GM19452 (cell line): ENCODE data around the gene XBP1.
"Not testable (repeated sequence)": the region's sequence is repeated elsewhere in the genome, so short reads cannot be mapped to it uniquely, and the experiment has no call there.

Experiments
- ATAC-seq: cut with Tn5 transposase; IDR thresholded peaks from one replicate; pipeline ENCODE4 v1.9.1; 2021; ENCODE audit not compliant: unreplicated experiment

Gene XBP1

DNA sequence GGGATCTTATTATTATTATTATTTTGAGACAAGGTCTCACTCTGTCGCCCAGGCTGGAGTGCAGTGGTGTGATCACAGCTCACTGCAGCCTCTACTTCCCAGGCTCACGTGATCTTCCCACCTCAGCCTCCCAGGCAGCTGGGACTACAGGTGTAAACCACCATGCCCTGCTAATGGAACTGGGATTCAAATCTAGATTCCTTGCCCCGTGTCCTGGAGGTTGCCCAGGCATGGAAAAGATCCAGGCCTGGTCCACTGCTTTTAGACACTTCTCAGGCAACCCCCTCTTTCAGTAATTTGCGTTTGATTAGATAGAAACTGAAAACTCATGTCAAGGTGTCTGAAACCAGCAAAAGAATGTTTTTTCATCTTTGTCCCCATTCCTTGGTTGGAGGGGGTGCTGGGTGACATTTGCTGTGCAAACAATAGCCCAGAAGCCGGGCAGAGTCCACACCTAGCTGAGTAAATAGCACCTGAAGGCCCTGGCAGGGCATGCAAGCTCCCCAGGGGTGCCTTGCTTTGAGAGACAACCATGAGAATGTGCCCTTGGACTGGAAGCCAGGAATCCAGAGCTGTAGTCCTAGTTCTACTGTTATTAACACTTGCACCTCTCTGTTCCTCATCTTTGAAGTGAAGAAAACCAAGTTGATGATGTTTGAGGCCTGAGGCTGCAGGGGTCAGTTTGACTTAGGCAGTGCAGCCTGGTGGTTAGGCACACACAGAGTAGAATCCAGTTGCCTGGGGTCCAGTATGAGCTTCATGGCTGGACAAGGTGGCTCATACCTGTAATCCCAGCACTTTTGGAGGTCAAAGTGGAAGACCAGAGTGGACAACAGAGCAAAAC is 19.1 kb upstream of the XBP1 start:
- ATAC-seq: peak; percentile 60

DNA sequence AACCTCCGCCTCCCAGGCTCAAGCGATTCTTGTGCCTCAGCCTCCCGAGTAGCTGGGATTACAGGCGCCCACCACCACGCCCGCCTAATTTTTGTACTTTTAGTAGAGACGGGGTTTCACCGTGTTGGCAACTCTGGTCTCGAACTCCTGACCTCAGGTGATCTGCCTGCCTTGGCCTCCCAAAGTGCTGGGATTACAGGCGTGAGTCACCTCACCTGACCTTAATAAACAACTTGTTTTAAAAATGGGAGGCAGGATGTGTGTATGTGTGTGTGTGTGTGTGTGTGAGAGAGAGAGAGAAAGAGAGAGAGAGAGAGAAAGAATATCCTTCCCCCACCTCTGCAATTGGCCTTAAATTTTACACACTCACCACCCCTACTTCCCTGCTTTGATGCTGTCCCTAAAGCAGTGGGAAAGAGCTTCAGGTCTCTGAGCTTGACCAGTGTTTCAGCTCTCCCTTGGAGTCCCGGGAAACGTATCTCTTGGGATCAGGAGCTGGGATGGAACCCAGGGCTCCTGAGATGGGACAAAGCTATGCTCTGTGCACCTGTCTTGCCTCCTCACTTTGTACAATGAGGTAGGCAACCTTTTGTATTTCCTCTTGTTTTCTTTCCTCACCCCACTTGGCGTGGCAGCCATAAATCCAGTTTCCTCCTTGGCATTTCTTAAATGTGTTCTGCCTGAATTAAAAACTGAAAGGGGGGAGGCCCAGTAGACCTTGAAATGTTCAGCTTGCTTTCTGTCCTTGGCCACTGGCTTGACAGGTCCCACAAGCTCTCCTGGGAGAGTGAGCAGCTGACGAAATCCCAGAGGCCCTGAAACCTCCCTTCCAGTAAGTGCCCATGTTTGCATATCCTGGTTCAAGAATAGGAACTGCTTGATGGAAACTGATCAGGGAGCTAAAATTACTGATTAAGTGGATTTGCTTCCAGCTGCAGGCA is 17.8 kb upstream of the XBP1 start:
- ATAC-seq: no peak

DNA sequence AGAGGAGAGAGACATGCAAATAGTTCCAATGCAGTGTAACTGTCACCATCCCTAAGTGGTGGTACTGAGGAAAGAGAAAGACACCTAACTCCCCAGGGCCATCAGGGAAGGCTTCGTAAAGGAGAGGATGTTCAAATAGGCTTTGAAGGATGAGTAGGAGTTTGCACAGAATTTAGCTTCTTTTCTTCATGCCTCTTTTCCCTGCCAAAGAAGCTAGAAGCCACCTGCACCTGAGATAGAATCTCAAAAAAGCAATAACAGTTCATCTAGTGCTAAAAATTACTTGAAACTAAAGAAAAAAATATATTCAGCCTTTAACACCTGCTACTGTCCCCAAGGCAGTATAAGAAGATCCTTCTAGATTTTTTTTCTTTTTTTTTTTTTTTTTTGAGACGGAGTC is 16.7 kb upstream of the XBP1 start:
- no peak for ATAC-seq

DNA sequence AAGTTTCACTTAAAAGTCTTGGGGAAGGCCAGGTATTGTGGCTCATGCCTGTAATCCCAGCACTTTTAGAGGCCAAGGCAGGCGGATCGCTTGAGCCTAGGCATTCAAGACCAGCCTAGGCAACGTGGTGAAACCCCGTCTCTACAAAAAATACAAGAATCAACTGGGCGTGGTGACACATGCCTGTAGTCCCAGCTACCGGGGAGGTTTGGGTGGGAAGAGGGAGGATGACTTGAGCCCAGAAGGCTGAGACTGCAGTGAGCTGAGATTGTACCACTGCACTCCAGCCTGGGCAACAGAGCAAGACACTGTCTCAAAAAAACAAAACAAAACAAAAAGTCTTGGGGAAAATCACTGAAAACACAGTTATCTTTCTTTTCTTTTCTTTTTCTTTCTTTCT is 15.4 kb upstream of the XBP1 start:
- ATAC-seq: no peak

DNA sequence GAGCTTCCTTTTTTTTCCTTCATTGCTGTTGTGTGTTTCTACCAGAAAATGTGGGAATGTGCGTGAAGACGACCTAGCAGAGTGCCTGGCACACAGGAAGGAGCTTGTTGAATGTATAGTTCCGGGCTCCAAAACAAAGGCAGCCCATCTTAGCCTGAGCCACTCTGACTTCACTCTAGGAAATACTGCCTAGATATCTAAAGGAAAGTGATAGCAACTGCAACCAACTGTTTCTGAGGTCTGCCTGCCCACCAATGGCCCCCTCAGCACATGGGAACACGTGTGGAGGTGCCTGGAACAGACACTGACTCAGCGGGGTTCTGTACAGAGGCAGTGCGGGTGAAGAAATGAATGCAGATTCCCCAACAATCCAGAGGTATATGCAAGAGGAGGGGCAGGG is 14.7 kb upstream of the XBP1 start:
- no peak for ATAC-seq

DNA sequence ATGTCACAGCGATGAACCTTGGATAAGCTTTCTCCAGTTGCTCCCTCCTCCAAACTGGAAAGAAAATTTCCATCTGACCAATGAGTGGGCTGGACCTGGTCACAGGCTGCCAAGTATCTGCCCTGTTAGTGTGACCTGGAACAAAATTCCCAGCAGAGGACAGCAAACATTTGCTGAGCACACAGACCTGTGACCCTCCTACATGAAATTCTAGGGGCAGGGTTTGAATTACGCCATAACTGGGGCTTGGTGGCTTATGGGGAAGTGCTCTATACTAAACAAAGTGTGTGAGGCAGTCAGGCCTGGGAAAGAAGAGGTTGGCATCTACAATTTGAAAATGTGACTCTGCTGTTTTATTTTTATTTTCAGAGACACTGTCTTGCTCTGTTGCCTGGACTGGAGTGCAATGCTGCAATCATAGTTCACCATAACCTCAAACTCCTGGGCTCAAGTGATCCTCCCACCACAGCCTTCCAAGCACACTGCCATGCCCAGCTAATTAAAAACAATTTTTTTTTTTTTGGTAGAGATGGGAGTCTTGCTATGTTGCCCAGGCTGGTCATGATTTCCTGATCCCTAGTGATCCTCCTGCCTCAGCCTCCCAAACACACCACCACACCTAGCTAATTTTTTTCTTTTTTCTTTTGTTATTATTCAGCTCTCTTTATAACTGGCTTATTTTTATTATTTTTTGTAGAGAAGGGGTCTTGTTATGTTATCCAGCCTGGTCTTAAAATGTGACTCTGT is 13.6 kb upstream of the XBP1 start:
- no peak for ATAC-seq

DNA sequence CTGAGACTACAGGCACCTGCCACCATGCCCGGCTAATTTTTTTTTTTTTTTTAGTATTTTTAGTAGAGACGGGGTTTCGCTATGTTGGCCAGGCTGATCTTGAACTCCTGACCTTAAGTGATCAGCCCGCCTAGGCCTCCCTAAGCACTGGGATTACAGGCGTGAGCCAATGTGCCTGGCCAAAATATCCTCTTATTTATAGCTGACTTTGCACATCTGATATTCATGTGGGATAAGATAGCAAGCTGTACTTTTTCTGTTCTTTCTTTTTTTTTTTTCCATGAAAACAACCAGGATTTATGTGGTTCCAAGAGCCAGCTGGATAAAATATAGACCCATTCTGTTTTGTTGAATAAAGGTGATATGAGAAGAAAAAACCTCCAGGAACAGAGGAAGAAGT is 12.1 kb upstream of the XBP1 start:
- no peak for ATAC-seq

DNA sequence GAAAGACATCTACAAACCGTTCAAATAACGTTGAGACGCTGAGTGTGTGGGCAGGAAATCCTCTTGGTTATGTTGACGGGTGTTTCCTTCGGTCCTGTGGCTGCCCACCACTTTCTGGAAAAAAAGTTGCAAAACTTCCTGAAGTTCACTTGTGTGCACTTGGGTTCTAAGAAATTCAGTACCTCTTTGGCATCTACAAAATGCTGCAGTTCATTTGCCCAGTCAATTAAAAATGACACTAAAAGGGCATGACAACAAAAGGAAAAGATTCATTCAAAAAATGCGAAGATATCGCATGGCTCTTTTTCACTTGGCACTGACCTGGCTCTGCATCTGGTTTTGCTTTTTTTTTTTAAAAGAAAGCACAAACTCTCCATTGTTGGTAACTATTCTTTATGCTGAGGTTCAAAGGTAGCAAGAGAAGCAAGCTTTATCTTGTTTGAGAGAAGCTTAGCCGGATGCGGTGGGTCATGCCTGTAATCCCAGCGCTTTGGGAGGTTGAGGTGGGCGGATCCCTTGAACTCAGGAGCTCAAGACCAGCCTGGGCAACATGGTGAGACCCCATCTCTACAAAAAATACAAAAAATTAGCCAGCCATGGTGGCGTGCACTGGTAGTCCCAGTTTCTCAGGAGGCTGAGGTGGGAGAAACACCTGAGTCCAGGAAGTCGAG is 10.6 kb upstream of the XBP1 start:
- ATAC-seq: no peak

DNA sequence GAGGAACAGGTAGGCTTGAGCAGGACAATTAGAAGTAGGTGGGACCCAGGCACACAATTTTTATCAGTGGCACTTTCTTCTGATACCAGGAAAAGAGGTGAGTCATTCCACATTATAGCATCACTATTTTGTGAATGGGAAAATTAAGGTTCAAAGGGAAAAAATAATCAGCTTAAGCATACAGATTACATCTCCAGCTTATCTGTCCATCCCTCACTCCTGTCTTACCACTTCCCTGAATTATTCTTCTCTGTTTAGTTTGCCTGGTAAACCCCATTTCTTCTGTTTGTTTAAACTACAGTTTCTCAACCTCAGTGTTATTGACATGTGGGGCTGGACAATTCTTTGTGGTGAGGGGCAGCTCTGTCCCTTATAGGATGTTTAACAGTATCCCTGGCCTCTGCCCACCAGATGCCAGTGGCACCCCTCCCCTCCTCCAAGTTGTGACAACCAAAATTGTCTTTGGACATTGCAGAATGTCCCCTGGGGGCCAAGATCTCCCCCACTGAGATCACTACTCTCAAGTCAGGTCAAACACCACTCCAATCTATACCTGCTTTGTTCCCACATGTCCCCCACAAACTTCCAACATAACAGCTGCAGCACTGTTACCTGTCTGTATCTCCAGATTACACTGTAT is 8.5 kb upstream of the XBP1 start:
- no peak for ATAC-seq

DNA sequence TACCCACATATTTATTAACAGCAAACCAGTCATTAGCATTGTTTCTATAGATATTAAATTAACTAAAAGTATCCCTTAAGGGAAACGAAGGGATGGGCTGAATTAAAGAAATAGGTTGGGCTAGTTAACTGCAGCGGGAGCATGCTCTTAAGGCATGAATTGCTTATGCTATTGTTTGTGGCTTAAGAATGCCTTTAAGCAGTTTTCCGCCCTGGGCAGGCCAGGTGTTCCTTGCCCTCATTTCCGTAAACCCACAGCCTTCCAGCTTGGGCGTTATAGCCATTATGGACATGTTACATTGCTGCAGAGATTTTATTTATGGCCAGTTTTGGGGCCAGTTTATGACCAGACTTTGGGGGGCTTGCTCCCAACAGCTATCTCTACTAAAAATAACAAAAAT is 5.1 kb upstream of the XBP1 start:
- ATAC-seq: not testable (repeated sequence)

DNA sequence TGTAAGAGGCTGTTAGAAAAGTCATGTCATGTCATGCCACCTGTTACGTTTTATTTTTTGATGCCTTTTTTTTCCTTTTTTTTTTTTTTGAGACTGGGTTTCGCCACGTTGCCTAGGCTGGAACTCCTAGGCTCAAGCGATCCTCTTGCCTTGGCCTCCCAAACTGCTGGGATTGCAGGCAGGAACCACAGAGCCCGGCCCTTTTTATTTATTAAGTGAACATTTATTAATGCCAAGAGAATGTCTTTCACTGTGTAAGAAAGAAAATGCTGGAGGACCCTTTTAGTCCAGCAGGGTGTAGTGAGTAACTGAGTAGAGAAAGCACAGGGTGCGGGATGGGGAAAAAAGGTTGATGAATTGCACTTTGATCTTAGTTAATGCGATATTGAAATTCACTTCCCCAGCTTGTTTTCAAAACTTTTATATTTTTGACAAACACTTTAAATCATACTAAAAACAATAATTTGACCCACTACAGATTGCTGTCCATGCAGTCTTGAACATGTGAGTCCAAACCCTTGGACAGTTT is 2.3 kb upstream of the XBP1 start:
- no peak for ATAC-seq

DNA sequence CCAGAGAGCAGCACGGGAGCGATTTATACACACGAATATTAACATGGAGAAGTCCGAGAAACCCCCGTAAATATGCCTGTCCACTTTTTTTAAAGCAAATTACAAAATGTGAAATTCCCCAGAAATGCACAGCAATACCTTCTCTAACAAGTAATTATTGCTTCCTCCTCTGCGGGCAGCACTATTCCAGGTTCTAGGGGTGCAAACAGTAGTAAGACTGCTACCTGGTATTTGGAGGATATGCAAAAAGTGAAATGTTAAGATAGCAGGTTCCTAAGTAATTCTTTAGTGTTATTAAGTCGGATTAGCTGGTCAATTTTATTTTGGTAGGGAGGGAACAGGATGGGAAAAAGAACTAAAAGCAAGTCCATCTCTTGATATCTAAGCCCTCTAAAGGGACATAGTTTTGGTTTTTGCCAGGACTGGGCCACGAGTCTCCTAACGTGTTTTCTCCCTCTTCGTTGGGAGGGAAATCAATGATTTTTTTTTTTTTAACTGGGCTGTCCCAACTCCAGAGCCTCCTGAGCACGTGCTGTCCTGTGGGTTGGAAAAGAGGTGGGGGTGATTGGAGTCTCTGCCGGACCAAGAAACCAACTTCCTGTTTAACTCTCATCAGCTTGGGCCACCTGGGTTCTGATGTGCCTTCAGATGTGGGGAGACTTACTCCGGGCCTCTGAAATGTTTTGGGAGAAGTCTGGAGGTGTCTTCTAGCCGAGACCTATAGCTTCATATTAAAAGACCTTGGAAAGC is 1.7 kb upstream of the XBP1 start:
- no peak for ATAC-seq

DNA sequence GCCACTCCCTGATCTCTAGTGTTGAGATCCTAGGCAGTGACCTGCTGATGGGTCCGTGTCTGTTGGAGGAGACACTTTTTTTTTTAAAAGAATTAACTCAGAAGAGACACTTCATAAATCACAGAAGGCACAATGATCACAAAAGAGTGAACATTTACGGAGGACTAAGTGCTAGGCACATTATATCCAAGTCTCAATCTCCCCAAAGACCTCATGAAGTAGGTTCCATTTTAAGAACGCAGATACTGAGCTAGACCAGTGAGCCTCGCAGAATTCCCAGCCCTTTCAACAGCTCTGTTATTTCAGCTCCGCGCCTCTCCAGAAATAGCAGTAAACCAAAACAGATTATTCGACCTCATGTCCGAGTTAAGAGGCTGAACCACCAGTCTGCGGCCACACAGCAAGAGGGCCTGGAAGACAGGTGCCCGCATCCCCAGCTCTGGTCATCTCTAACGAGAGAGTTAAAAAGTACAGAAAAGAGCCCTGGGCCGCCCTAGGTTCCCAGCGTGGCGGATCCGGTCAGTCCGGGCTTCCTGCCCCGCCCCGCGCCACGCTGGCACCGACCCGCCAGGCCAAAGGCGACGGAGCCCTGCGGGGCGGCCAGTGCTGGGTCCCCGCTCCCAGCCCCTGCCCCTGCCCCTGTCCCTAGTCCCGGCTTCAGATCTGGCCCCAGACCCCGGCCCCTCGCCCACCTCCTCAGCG is 612 bp downstream of the XBP1 start:
- ATAC-seq: peak; percentile 13

DNA sequence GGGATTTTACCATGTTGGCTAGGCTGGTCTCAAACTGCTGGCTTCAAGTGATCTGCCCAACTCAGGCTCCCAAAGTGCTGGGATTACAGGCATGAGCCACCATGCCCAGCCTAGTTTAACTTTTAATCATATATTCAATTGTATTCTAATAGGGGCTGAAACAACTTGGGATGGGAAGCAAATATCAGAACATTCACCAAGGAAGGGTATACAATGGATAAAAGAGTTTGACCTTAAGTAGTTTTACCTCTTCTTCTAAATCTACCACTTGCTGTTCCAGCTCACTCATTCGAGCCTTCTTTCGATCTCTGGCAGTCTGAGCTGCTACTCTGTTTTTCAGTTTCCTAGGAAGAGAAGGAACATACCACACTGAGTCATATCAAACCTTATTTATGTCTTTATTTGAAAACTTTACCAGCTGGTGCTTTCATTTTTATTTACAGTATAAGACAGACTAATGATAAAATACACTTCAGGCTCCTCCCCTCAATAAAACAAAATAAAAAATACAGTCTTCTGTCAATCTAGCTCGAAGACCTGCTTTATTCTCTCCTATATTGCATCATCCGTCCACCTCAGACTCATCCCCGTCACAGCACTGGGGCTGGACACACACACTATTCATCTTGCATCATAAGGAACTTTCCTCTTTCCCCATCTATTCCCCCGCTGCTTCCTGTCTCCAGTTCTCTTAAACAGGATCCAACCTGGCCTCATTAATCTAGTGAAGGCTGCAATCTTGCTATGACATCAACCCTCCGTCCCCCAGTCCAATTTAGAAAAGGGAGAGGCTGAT is 1.4 kb downstream of the XBP1 start:
- ATAC-seq: no peak

DNA sequence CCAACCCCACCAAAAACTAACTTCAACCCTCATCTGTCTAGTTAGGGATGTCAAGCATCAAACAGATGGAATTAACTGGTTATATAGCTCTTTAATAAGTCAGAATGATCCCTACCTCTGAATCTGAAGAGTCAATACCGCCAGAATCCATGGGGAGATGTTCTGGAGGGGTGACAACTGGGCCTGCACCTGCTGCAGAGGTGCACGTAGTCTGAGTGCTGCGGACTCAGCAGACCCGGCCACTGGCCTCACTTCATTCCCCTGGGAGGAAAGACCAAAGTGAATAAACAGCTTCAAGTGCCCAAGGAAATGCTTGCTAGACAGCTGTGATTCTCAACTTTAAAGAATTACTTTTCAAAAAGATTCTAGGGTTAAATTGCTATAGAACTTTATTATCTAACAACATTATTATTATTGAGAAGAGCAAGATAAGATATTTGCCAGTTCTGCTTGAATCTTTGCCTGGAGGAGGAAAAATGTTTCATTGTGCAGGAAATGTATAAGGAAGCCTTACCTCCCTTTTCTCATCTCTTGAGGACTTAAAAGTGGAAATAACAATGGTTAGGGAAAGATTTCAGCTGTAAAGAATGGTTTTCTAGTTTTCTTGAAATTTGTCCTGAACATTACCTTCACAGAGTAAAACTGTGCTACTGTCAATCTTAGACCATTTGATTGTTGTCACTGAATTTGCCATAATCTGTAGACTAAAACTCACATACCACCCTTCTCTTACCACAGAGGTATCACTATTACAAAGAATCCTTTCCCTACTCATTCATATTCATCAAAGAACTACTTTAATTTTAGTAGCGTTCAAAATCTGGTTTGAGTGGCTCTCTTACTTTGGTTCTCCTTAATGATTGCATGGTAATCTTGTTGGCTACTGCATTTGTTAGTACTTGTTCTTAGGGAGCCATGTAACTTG is 4.2 kb downstream of the XBP1 start:
- ATAC-seq: no peak

DNA sequence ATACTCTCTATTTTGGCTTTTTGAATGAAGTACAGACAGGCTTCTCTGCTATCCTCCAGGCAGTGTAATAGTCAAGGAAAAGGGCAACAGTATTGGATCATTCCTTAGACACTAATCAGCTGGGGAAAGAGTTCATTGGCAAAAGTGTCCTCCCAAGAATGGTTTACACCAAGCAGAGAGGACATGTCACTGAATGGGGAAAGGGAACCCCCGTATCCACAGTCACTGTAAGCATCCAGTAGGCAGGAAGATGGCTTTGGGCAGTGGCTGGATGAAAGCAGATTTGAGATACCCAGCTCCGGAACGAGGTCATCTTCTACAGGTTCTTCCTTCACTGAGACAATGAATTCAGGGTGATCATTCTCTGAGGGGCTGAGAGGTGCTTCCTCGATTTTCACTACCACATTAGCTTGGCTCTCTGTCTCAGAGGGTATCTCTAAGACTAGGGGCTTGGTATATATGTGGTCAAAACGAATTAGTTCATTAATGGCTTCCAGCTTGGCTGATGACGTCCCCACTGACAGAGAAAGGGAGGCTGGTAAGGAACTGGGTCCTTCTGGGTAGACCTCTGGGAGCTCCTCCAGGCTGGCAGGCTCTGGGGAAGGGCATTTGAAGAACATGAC is 5.2 kb downstream of the XBP1 start:
- no peak for ATAC-seq
